Dedifferentiated amniotic fluid mesenchymal stem cell (primary cell): Measurements from ENCODE around the gene SLC39A2.
A peak's percentile ranks its signal among the peaks of the same experiment; 100 is the strongest.
"Not testable (repeated sequence)": the region's sequence is repeated elsewhere in the genome, so short reads cannot be mapped to it uniquely, and the experiment has no call there.

ENCODE experiments used
- DNase-seq: peaks from one replicate; pipeline ENCODE4 v3.0.0-alpha.2; 2016; ENCODE audit errors: extremely low spot score

The SLC39A2 gene

DNA sequence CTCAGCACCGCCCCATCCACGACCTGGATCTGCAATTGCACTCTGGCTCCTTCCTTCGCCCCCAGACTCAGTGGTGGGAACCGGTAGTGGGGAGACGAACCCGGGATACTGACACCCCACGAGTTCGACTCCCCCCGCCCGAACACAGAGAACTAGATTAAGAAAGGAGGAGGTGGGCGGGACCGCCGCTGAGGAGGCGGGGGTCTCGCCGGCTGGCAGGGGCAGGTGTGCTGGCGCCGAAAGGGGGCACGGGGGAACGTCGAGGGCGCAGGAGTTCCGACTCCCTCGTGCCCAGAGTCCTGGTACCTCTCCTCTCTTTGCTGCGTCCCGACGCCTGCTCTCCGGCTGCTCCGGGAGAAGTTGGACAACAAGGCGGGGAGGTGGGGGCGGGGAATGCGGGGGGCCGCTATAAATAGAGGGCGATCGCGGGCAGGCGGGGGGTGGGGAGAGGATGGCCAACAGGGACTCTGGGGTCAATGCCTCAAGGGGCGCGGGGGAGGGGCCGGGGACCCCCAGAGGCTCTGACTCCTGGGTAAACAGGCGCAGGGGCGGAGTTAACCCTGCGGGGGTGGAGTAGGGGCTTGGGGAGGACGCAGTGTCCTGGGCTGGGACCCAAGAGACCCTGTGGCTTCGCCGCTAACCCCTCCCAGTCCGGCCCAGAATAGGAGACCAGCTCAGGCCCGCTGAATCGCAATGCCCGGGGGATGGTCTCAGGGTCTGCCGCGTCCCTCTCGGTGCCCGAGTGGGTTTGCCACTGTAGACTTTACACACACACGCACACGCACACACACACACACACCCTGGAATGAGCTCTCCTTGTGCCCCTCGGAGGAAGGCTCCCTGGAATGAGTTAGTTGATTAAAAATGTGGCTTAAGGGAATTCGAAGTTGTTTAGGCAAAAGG lies 26.5 kb downstream of the SLC39A2 start:
- no peak for DNase-seq

DNA sequence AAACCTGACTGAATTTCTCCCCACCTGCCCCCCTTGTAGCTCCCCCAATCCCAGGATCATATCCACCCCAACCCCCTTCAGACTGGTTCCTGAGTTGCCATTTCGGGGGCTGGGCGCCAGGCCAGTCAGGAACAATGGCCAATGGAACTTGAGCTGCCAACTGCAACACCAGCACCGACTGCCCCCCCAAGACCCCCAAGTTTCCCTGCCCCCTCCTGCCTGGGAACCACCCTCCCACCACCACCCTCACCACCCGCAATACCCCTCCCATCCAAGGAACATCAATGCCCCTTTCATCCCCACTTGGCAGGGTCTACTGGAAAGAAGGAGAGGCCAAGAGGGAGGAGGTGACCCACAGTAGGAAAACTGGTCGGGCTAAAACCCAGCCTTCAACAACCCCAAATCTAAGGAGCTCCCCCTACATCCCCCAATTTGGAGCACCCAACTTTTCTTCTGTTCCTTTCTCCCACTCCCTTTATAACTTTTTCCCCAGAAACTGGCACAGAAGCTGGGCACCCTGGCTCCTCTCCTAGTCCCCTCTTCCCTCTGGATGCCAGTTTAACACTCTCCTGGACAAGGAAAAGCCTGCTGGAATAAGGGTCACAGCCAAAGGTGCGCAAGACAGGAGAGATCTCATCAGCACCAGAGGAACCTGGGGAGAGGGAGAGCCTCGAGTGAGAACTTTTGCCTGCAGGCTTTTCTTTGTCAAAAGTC lies 27.3 kb downstream of the SLC39A2 start:
- no peak for DNase-seq

DNA sequence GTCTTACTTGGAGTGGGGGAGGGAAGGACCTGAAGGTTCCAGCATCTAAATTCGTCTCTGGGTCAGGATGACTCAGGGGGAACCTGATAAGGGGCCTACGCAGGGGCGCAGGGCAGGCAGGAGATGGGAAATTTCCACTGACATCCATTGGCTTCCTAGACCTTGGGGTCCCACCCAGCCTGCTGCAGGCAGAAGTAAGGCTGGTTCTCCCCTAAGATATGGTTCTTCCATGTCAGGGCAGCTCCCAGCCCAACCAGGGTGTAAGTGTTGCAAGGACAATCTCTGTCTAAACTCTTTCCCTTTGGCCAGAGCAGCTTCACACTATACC lies 27.9 kb downstream of the SLC39A2 start:
- no peak for DNase-seq

DNA sequence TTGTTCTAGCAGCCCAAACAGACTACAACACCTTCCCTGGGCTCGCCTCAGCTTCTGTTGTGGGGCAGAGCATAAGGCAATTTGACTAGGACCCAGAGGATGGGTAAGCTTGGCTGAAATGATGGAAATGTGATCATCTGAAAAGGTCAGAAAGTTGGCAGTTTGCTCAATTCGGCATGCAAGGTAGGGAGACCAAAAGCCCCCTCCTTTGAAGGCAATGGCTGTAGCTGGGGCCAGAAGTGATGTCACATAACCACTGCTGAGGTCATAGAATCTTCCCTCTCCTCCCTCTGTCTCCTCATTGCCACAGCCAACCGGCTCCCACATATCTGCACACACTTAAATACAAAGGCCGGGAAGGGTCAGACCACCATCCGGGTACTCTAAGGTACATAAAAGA lies 30.8 kb downstream of the SLC39A2 start, which contains the start of gene TPPP2:
Gene TPPP2, plus strand, starts transcription at position 301 of the 400 bp plus-strand sequence. CDS start 365 bp downstream, outside the sequence.
- no peak for DNase-seq

DNA sequence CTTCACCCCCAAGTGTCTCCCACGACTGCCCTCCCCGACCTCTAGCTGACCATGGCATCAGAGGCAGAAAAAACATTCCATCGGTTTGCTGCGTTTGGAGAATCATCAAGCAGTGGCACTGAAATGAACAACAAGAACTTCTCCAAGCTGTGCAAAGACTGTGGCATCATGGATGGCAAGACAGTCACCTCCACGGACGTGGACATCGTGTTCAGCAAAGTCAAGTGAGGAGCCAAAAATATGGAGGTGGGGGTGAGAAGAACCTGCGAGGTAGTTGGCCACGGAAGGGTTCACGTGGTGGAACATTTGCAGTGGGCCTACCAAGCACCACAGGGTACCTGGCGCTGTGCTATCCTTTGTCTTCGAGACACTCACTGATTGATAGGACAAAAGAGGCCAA lies 31.4 kb downstream of the SLC39A2 start:
- DNase-seq, result no peak

DNA sequence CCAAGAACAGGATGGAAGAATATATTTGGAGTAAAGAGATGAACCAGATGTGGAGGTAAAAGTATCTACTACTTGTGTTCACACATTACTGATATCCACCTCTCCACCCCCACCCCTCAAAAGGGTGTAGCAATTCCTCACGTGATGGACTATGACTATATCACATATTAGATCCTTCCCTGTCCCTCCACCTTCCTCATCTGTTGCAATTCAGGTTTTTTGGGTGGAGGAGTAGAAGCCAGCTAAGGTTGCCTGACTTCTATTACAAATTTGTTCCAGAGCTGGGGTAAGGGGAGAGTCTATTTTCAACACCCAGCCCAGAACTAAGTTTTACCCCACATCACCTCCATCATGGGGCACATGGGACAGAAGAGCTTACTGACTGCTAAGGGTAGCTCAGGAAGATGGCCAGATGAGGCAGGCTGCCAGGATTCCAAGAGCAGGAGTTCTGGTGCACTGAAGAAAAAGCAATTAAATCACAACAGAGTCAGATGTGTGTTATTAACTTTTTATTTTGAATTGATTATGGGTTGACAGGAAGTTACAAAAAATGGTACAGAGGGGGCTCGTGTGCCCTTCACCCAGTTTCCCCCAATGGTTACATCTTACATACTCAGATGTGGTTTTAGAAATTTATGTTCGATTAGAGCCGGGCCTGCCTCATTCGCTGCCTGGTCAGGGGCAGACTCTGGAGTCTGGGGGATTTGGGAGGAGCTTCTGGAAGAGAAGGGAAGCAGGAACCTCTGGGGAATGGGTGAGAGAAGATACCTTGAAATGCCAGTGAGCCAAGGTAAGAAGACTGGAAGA lies 33.4 kb downstream of the SLC39A2 start:
- DNase-seq, result no peak

DNA sequence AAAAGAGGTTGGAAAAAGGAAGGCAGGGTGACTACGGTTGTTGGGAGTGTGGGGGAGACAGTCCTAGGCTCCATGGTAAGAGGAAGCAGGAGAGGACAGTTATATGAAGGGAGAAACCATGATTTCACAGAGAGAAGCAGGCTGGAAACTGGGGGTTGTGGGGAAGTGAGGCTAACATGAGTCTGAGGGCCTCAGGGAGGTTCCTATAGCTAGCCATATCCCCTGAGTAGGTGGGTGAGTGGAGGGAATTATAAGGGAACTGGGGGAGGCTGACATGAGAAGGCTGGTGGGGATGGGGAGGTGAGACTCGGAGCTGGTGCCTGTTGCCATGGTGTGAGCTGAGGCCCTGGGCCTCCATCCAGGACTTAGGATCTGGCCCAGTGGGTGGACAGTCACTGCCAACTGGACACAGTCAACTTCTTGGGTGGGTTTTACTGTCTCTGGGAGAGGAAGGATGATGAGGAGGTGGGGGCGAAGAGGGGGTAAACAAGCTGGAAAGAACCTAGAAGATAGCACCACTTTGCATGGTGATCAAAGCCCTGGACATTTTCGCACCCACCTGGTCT lies 34.1 kb downstream of the SLC39A2 start:
- no peak for DNase-seq

DNA sequence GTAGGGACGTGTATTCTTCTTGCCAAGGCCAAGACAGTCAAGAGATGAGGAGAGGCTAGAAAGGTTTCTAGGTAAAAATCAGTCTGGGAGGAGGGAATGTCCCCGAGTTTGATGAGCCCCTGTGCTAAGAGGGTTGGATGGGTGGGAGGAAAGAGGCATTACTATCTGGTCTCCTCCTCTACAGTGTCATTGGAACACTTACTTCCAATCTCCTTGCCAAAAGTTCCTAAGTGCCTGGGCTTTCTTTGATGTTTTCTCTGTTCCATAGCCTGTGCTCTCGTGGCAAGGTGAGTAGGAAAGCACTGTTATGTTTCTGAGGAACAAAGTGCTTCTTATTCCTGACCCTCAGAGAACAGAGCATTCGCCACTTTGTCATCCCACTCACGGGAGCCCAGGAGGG lies 35.6 kb downstream of the SLC39A2 start, which contains the start of gene RNASE13:
Gene RNASE13, minus strand, starts transcription at position 101 of the 400 bp plus-strand sequence. CDS start 519 bp downstream, outside the sequence.
- DNase-seq, result no peak

DNA sequence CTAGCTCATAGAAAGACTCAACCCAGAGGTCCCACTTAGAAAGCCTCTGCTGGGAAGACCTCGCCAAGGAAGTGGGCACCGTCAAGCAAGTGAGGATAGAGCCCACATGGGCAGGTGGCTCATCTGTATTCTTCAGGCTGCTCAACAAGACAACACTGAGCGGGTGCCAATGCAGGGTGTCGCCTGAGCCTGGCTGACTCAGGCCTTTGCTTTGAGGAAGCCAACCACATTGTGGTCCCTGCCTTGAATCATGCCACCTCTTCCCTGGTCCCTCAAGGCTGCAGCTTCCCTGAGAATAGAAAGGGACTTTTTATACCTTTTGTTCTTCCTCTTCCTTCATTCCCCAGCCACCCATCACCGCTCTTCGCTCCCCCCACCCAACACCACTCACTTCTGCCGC lies 37.7 kb downstream of the SLC39A2 start:
- no peak for DNase-seq

DNA sequence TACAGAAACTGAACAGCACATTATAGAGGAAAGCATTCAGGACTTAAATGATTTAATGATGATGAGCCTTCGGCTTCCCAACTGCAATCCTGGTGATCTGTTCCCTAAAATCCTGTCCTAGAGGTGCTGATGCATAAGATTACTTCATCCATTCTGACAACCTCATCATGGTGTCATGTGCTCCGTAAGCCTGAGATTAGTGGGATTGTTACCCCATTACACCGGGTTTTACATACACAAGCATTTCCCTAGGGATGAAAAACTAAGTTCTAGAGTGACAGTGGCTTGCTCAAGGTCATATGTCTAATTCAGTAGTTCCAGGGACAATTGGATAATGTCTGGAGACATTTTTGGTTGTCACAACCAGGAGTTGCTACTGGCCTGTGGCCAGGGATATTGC lies 38.1 kb downstream of the SLC39A2 start:
- DNase-seq, result no peak

DNA sequence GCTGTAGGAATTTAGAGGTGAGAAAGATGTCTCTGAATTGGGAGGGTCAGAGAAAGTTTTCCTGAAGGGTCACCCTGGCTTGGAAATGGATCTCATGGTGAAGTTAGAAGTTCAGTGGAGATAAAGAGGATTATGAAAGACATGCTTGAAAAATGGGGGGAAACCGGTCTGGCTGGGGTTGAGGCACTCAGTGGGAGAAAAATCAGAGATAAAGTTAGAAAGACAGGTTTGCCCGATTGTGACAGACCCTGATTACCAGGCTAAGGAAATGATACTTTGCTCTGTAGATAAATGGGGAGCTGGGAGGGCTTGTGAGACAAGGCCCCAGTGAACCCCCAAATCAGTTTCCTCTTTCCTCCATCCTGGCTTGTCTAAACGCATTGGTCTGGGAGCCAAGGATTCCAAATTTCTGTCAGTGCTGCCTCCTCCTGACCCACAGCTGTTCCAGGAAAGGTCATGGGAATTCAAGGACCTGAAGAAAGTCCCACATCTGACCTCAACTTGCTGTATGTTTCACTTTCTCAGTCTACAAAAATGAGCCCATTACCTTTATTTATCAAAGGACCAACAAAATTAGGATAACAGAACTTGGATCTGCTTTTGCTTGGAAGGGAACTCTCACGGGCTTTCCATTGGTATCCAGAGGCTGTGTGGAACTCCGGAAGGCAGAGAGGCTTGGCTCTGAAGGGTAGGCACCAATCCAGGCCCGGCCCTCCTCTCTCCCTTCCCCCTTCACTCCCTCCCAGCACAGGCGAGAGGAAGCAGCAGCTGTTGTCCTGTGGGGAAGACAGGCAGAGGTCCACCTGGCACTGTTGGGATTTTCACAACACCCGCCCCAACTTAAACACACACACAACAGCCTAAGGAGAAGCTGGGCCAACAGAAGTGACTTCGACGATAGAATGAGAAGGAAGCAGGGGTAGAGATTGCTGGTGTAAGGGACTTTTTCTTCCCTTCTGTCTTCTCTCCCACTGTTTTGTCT lies 39.6 kb downstream of the SLC39A2 start:
- no peak for DNase-seq

DNA sequence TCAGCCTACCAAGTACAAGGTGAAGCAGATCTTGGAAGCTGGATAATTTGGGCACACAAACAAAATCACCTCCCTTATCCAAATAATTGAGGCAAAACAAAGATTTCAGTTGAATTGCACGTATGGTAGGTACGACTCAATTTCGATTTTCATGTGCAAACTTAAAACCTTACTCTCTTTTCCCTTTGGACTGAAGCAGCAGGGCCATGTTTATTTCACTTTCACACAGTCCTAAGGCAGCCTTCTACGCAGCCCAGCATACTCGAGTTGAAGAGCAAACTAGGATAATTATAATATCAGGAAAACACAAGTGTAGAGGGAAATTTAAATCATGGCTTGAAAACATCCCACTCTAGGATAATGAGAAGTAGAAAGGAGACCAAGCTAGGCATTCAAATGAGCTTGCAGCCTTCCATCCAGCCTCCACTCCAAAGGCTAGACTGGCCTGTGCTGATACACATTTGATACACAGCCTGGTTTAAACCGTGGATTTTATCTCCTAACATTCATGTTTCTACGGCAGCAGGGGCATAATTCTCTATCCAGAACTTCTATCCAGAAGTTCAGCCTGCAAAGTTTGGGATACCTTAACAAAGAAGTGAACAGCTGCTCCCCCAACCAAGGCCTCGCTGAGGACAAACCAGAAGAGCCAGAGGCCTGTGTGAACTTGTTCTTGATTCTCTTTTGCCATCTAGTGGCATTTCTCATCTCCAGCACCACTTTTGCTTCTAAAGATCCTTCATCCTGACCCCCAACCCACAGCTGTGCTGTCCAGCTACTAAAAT lies 40.7 kb downstream of the SLC39A2 start:
- peak; percentile 84 for DNase-seq

DNA sequence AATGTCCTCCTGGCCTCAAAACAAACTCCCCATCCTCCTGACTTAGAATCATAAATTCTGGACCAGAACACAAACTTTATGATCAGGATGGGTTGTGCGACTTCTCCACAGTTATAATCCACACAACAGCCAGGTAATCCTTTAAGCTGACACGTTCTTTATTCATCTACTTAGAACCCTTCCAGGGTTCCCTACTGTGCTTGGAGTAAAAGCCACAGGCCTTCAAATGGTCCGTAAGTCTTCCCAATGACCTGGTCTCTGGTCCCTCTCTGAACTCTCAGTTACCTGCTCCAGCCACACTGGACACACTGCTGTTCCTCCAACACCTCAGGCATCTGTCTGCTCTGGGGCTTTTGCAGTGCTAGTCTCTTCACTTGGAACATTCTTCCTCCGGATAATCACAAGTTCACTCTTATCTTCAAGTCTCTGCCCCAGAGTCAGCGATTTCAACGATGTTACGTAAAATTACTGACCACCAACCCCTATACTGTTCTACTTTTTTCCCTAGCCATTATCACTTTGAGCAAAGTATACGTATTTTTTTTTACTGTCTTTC lies 41.4 kb downstream of the SLC39A2 start:
- no peak for DNase-seq

DNA sequence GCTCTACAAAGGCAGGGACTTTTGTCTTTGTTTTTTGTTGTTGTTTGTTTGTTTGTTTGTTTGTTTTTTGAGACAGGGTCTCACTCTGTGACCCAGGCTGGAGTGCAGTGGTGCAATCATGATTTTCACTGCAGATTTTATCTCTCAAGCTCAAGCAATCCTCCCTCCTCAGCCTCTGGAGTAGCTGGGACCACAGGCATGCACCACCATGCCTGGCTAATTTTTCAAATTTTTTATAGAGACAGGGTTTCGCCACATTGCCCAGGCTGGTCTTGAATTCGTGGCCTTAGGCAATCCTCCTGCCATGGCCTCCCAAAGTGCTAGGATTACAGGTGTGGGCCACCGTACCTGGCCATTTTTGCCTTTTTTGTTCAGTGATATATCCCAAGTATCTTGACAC lies 41.8 kb downstream of the SLC39A2 start:
- DNase-seq, result not testable (repeated sequence)

DNA sequence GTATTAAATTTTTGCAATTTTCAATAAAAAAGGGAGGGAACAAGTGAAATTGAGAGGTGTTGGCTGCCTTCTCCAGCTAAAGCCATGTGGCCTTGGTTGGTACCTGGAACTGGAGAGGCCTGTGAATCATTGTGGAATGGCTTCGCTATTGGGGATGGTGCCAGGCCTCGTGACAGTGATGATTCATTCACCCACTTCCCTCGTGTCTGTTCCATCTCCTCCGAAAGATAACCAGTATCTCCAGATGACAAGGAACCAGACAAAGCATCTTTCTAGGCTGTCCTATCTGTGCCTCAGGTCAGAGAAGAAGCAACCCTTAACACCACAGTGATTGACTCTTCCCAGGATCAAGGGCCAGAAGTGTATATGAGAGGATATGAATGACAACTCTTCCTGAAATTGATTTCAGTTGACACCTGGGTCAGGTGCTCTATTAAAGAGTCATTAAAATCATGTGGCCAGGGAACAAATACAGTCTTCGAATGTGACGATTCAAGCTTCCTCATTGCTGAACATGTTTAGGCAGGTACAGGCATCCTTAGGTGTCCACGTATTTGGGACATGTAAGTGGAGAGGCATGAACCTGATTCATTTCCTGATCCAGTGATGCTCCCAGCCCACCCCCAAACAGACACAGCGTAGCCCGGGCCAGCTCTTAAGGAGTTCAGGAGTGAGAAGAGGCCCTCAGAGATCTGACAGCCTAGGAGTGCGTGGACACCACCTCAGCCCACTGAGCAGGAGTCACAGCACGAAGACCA lies 42.8 kb downstream of the SLC39A2 start, which contains the start of gene RNASE7:
Gene RNASE7, plus strand, starts transcription at position 687 of the 758 bp plus-strand sequence. CDS start 631 bp downstream, outside the sequence.
- DNase-seq, result no peak

DNA sequence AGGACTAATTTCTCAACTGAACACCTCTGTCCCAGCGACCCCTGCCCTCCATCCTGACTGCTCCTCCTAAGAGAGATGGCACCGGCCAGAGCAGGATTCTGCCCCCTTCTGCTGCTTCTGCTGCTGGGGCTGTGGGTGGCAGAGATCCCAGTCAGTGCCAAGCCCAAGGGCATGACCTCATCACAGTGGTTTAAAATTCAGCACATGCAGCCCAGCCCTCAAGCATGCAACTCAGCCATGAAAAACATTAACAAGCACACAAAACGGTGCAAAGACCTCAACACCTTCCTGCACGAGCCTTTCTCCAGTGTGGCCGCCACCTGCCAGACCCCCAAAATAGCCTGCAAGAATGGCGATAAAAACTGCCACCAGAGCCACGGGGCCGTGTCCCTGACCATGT lies 43.8 kb downstream of the SLC39A2 start:
- DNase-seq, result no peak

DNA sequence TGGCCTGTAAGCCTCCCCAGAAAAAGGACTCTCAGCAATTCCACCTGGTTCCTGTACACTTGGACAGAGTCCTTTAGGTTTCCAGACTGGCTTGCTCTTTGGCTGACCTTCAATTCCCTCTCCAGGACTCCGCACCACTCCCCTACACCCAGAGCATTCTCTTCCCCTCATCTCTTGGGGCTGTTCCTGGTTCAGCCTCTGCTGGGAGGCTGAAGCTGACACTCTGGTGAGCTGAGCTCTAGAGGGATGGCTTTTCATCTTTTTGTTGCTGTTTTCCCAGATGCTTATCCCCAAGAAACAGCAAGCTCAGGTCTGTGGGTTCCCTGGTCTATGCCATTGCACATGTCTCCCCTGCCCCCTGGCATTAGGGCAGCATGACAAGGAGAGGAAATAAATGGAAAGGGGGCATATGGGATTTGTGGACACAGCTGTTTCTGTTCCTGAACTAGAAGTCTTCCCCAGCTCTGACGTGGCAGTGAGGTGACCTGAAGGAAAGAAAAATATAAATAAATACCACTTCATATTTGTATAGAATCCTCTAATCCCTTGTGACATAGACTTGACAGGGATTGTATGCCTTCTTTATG lies 44.4 kb downstream of the SLC39A2 start:
- no peak for DNase-seq

DNA sequence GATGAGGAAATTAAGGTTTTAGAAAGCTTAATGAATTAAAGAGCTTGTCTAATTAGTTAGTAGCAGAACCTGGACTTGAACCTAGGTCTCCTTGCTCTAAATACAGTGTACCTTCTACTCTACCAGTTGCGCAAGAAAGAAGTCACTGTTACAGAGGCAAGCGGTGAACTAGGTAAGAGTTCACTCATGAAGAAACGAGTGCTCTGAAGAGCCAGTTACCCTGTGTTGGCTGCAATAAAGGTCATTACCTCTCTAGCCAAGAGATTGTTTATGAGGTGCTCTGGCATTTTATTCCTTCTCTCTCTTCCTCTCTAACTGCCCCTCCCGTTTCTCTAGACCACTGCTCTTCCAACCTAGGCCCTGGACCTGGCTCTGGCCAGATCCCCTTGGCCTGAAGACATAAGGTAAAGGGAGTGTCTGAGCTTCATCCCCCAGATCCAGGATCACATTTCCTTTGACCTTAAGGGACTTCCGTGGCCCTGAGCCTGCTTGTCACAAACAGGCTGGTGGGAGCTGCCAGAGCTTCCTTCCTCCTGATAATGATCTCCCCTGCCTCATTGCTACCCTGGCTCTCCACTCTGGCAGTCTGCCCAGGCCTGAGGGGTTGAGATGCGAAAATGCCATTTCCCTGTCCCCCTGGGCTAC lies 45.0 kb downstream of the SLC39A2 start:
- no peak for DNase-seq
